ENCODE measurements around the gene TBL3.
A peak's percentile ranks its signal among the peaks of the same experiment; 100 is the strongest.

TBL3 gene

GRCh38 chr16:1991948-1992703 lies 20.3 kb downstream of the TBL3 start:
- H3K4me3 ChIP-seq (ENCODE audit: control insufficient read depth, low read depth, low read length) = no peak overlapping the region
- DNase-seq (ENCODE audit: low read depth) = peak; percentile 84
- no peak for TF ChIP-seq CTCF (conservative IDR thresholded peaks at IDR 0.05; ENCODE audit: control insufficient read depth, insufficient read depth, low read depth, low read length)

- no peak for DNase-seq (ENCODE audit: low read depth)
- no peak overlapping the region for H3K4me3 ChIP-seq (ENCODE audit: control insufficient read depth, low read depth, low read length)
- no peak for TF ChIP-seq CTCF (conservative IDR thresholded peaks at IDR 0.05; ENCODE audit: control insufficient read depth, insufficient read depth, low read depth, low read length)
Measured at GRCh38 chr16:1992704-1993317, 21.0 kb downstream of the TBL3 start.

GRCh38 chr16:1993731-1994131 lies 21.9 kb downstream of the TBL3 start:
- DNase-seq (ENCODE audit: low read depth) = peak; percentile 43
- no peak for TF ChIP-seq CTCF (conservative IDR thresholded peaks at IDR 0.05; ENCODE audit: control insufficient read depth, insufficient read depth, low read depth, low read length)
- no peak overlapping the region for H3K4me3 ChIP-seq (ENCODE audit: control insufficient read depth, low read depth, low read length)

- no peak overlapping the region for H3K4me3 ChIP-seq (ENCODE audit: control insufficient read depth, low read depth, low read length)
- peak; percentile 27 for DNase-seq (ENCODE audit: low read depth)
- TF ChIP-seq CTCF (conservative IDR thresholded peaks at IDR 0.05; ENCODE audit: control insufficient read depth, insufficient read depth, low read depth, low read length) = no peak
Measured at GRCh38 chr16:1997494-1998359, 25.9 kb downstream of the TBL3 start.

GRCh38 chr16:1998360-1998835 lies 26.5 kb downstream of the TBL3 start:
- no peak overlapping the region for H3K4me3 ChIP-seq (ENCODE audit: control insufficient read depth, low read depth, low read length)
- TF ChIP-seq CTCF (conservative IDR thresholded peaks at IDR 0.05; ENCODE audit: control insufficient read depth, insufficient read depth, low read depth, low read length) = no peak
- DNase-seq (ENCODE audit: low read depth) = no peak
